ENCODE results near the gene MDFI.

GRCh38 chr6:41638935-41639808 lies 904 bp downstream of the MDFI start:
- TF ChIP-seq, protein P1, sequence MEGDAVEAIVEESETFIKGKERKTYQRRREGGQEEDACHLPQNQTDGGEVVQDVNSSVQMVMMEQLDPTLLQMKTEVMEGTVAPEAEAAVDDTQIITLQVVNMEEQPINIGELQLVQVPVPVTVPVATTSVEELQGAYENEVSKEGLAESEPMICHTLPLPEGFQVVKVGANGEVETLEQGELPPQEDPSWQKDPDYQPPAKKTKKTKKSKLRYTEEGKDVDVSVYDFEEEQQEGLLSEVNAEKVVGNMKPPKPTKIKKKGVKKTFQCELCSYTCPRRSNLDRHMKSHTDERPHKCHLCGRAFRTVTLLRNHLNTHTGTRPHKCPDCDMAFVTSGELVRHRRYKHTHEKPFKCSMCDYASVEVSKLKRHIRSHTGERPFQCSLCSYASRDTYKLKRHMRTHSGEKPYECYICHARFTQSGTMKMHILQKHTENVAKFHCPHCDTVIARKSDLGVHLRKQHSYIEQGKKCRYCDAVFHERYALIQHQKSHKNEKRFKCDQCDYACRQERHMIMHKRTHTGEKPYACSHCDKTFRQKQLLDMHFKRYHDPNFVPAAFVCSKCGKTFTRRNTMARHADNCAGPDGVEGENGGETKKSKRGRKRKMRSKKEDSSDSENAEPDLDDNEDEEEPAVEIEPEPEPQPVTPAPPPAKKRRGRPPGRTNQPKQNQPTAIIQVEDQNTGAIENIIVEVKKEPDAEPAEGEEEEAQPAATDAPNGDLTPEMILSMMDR (IDR thresholded peaks at IDR 0.05 in 4 of 5, conservative IDR thresholded peaks at IDR 0.05 in 1 of 5), result no peak
- no peak for TF ChIP-seq POLR2A (IDR thresholded peaks at IDR 0.05)
